Tibial nerve (tissue), 4 donors: ENCODE measurements around the gene ZNF217.
"Not testable (repeated sequence)": the region's sequence is repeated elsewhere in the genome, so short reads cannot be mapped to it uniquely, and the experiment has no call there.

ENCODE experiments used
- EP300 ChIP-seq, 2 donors: sonication (generic); formaldehyde crosslinking; IDR thresholded peaks; one replicate each; pipeline ENCODE4 v1.6.1; 2017; ENCODE audit warnings: antibody characterized with exemption in 2 of 2, mild to moderate bottlenecking in 1 of 2
- POLR2A ChIP-seq, 2 donors: fragments of 450-650 bp; IDR thresholded peaks; one replicate each; pipeline ENCODE4 v1.6.1; 2017; ENCODE audit warnings: antibody characterized with exemption in 2 of 2, mild to moderate bottlenecking in 2 of 2, moderate library complexity in 2 of 2
- TF ChIP-seq, protein P1 (sequence below), 5 experiments: fragments of 200-600 bp in 3 of 5; fragments of 450-650 bp in 2 of 5; sonication (generic) in 3 of 5; IDR thresholded peaks; one replicate each; pipeline ENCODE4 v1.5.1; 2016 to 2019; ENCODE audit warnings: antibody characterized with exemption in 5 of 5, mild to moderate bottlenecking in 3 of 5, moderate library complexity in 2 of 5

DNA sequence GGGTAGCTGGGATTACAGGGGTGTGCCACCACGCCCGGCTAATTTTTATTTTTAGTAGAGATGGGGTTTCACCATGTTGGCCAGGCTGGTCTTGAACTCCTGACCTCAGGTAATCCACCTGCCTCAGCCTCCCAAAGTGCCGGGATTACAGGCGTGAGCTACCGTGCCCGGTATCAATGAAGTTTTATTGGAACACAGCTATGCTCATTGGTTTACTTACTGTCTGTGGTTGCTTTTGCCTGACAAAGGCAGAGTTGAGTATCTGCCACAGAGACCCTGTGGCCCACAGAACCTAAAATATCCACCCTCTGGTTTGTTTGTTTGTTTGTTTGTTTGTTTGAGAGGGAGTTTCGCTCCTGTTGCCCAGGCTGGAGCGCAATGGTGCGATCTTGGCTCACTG, 43.7 kb upstream of the ZNF217 start:
- TF ChIP-seq, protein P1, sequence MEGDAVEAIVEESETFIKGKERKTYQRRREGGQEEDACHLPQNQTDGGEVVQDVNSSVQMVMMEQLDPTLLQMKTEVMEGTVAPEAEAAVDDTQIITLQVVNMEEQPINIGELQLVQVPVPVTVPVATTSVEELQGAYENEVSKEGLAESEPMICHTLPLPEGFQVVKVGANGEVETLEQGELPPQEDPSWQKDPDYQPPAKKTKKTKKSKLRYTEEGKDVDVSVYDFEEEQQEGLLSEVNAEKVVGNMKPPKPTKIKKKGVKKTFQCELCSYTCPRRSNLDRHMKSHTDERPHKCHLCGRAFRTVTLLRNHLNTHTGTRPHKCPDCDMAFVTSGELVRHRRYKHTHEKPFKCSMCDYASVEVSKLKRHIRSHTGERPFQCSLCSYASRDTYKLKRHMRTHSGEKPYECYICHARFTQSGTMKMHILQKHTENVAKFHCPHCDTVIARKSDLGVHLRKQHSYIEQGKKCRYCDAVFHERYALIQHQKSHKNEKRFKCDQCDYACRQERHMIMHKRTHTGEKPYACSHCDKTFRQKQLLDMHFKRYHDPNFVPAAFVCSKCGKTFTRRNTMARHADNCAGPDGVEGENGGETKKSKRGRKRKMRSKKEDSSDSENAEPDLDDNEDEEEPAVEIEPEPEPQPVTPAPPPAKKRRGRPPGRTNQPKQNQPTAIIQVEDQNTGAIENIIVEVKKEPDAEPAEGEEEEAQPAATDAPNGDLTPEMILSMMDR (IDR thresholded peaks at IDR 0.05), result not testable (repeated sequence)
- TF ChIP-seq EP300, POLR2A (IDR thresholded peaks at IDR 0.05): not testable (repeated sequence)
